Measurements from ENCODE around the gene FAM83F. TPM values are rescaled to one million over a fixed set of nuclear protein-coding genes. Genes with fewer than 3 reads are reported as not detected.

Gene FAM83F
- total RNA-seq, 1 donor from 2014 or later: 1.4 TPM

DNA sequence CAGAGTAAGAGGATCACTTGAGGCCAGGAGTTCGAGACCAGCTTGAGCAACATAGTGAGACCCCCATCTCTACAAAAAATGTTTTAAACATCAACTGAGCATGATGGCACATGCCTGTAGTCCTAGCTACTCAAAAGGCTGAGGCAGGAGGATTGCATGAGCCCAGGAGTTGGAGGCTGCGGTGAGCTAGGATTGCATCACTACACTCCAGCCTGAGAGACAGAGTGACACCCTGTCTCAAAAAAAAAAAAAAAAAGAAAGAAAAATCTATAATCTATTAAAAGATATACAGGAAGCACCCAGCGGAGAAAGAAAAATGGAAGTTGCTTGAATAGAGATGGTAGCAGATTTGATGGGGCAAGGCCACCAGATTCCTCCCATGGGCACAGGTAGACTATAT, 61.8 kb downstream of the FAM83F start:
- no peak for DNase-seq (ENCODE audit: low spot score)

DNA sequence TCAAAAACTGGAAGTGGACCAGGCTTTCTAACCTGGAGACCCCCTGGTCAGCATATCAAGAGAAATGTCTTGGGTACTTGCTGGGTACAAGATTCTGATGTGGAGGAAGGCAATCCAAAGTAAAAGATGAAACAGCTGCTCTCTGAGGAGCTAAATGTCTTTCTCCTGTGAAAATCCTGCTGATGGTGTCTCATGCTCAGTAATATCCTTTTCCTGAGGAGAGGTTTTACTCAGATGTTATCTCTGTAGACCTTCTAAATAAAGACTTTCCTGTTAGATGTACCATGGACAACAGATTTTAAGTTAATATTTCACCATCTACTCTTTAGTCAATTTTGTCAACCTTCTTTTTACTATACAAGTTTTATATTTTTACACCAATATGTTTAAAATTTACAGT, 62.9 kb downstream of the FAM83F start:
- DNase-seq (ENCODE audit: low spot score): no peak

DNA sequence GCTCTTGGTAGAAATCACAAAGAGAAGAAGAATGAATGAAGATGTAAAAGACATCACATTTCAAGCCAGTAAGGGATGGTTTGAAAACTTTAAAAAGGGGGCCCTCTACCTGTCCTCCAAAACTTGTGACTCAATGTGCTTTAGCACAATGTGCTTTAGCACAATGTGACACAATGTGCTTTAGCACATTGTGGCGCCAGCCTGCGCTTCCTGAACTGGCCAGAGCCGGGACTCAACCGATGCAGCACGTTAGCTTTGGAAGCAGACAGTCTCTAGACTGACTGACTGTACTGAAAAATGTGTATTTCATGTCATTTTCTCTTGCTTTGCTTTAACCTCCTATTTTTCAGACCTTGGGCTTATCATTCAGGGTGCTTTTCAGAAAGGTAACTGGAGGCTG, 63.5 kb downstream of the FAM83F start:
- no peak for DNase-seq (ENCODE audit: low spot score)

GRCh38 chr22:40065981-40066380, 71.2 kb downstream of the FAM83F start:
- no peak for DNase-seq (ENCODE audit: low spot score)

GRCh38 chr22:40067639-40068038, 72.9 kb downstream of the FAM83F start:
- no peak for DNase-seq (ENCODE audit: low spot score)

- no peak for DNase-seq (ENCODE audit: low spot score)
Observed at GRCh38 chr22:40070701-40071100, 75.9 kb downstream of the FAM83F start.

DNA sequence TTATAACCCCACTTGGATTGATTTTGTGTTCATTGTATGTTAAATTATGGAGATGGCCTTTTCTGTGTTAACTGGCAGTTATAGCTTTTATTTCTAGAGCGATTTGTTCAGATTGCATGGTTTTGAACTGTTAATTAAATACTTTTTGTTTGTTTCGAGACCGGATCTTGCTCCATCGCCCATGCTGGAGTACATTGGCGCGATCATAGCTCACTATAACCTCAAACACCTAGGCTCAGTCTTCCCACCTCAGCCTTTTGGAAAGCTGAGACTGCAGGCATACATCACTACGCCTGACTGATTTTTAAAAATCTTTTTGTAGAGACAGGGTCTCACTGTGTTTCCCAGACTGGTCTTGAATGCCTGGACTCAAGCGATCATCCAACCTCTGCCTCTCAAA, 77.0 kb downstream of the FAM83F start:
- DNase-seq (ENCODE audit: low spot score): no peak

GRCh38 chr22:40076702-40077645, 82.2 kb downstream of the FAM83F start:
- no peak for DNase-seq (ENCODE audit: low spot score)

- no peak for DNase-seq (ENCODE audit: low spot score)
Observed at GRCh38 chr22:40077646-40078016, 82.9 kb downstream of the FAM83F start.

DNA sequence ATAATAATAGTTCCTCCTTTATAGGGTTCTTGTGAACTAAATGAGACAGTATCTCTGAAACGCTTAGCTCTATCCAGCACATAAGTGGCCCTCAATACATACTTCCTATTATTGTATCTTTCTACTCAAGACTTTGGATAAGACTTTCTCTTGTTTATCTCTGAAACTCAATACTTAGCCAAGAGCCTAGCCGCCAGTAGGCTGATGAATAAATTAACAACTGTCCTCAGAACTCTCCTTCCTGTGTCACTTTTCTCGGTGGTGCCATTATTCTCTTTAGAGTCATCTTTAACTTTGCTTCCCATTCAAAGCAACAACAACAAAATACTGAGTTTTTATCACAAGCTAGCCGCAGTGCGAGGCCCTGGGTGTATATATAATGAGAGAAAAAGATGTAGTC, 86.9 kb downstream of the FAM83F start:
- no peak for DNase-seq (ENCODE audit: low spot score)

- no peak for DNase-seq (ENCODE audit: low spot score)
Observed at GRCh38 chr22:40082184-40082583, 87.4 kb downstream of the FAM83F start.

DNA sequence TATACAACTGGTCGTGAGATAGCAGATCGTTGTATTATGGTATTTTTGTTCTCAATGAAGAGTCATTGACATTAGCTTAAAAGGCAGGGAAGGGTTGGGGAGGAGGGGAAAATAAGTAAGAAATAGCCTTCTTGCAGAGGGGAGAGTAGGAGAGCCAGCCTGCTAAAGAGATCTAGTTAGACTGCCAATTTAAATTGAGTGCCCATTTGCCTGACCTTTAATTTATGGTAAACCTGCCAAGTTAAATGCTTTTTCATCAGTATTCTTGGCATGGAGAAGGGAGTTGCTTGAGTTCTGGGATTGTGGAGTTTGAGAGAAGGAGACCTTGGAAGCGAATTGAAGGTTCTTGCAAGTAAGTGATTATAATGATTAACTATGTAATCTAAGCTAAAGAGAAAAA, 89.0 kb downstream of the FAM83F start:
- no peak for DNase-seq (ENCODE audit: low spot score)

DNA sequence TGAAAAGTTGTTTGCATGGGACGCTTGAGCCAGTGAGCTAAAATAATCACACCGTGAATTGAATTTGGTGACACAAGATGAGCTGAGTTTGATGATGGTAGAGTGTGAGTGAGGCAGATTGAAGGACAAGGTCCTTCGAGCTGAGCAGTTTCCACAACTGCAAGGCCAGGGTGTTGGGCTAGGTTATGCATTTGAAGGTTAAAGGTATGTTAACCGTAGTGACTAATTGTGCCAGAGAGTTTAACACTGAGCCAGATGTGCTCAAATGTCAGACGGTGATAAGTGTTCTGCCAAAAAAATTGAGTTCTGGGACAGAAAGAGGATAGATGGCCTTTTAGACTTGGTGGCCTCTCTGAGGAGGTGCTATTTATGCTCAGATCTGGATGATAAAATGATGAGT, 89.5 kb downstream of the FAM83F start:
- no peak for DNase-seq (ENCODE audit: low spot score)

DNA sequence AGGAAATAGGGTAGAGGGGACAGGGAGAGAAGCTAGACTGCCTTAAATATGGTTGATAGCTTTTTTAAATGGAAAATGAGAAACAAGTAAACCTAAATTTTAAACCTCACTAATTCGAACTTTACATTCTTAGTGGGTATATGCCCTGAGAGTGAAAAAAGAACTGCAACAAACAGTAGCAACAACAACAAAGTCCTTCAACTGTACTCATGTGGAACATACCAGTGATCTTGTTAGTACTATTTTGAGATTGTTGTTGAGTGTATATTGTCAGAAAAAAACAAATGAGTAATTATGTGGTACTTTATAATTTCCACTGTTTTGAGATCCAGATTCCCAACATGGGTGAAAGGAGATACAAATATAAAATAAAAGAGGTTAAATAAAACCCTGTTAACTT, 94.1 kb downstream of the FAM83F start:
- no peak for DNase-seq (ENCODE audit: low spot score)

Other genes starting within 250 kb of the FAM83F start
- gene ENTHD1, start 101.2 kb upstream of the FAM83F start, total RNA-seq (ENCODE audit: insufficient read depth, low replicate concordance): 4.8 TPM
- 4.3 TPM for gene GRAP2, start 93.9 kb upstream of the FAM83F start, total RNA-seq (ENCODE audit: insufficient read depth, low replicate concordance)
- 1.7 TPM for gene TMA7B, start 34.6 kb upstream of the FAM83F start, total RNA-seq (ENCODE audit: insufficient read depth, low replicate concordance)
- 51.5 TPM for gene TNRC6B, start 183.0 kb downstream of the FAM83F start, total RNA-seq (ENCODE audit: insufficient read depth, low replicate concordance)